HG02885 (cell line): ENCODE measurements around the gene SUSD1.

Experiments
- ATAC-seq: cut with Tn5 transposase; IDR thresholded peaks from one replicate; pipeline ENCODE4 v1.9.1; 2021; ENCODE audit warnings: mild to moderate bottlenecking; ENCODE audit not compliant: unreplicated experiment, poor library complexity

SUSD1 gene

GRCh38 chr9:111994831-111995458 lies 180.2 kb downstream of the SUSD1 start:
- ATAC-seq = no peak

- no peak for ATAC-seq
Observed at GRCh38 chr9:111993319-111993718, 181.8 kb downstream of the SUSD1 start.

- peak; percentile 83 for ATAC-seq
Observed at GRCh38 chr9:111992523-111992922, 182.6 kb downstream of the SUSD1 start.

GRCh38 chr9:111991179-111991578 lies 183.9 kb downstream of the SUSD1 start:
- ATAC-seq = no peak
